GM18951 (cell line): Measurements from ENCODE around the gene PDRG1.

Experiments
- POLR2A ChIP-seq: IDR thresholded peaks from 4 replicates; pipeline ENCODE4 v1.6.1; 2011; ENCODE audit warnings: mild to moderate bottlenecking; ENCODE audit not compliant: insufficient read length, insufficient read depth; ENCODE audit errors: extremely low read depth
- in situ Hi-C: fragments of 300-500 bp; cut with MboI; formaldehyde crosslinking; loops from one replicate; pipeline ENCODE4 v1.12.0; 2022; ENCODE audit warnings: low sequenced_read_pairs, mixed read lengths, inconsistent platforms; ENCODE audit not compliant: unreplicated experiment

Gene PDRG1

GRCh38 chr20:31896049-31896448, 55.8 kb downstream of the PDRG1 start:
- no peak for TF ChIP-seq POLR2A
- in situ Hi-C loops = no loop called here

DNA sequence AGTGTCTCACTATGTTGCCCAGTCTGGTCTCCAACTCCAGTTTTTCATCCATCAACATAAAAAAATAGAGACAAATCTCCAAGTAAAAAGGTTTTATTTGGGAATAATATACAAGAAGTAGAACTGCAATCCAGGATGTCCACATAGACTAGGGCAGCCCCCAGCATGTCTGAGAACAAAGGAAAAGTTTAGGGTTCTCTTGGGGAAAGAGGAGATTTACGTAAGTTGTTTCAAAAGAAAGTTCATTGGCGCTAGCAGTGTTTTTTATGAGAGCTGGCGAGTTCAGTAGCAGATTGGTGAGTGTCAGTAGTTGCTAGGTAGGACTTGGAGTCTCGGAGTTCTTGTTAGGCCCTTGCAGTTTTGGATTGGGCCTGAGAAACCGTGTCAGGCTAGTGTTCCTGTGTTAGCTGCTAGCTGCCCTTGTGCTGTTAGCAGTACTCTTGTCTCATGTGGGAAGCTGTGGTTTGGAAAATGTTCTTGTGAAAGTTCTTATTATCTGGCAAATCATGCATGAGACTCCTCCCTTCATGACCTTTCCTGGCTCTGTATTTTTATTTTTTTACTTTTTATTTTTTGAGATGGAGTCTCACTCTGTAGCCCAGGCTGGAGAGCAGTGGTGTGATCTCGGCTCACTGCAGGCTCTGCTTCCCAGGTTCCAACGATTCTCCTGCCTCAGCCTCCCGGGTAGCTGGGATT, 56.7 kb downstream of the PDRG1 start:
- TF ChIP-seq POLR2A = no peak
- in situ Hi-C loops = no loop called here
